MCF 10A (cell line): ENCODE data around the gene CXCR4. TPM values are rescaled to one million over a fixed set of nuclear protein-coding genes. Genes with fewer than 3 reads are reported as not detected.
"Not testable (repeated sequence)": the region's sequence is repeated elsewhere in the genome, so short reads cannot be mapped to it uniquely, and the experiment has no call there.

Experiments
- BruUV-seq: library from RNA; stranded (reverse); fragments of 400-500 nt; replicated peaks from 2 replicates; lab custom pipeline; 2021; lab: Mats Ljungman, UMichigan
- CTCF ChIA-PET: fragments of 300-600 bp; sonication (Branson Sonifier 250); formaldehyde crosslinking; extraction: SDS; loops from one replicate; lab custom pipeline; 2021; ENCODE audit warnings: antibody characterized with exemption, inconsistent platforms; lab: Yijun Ruan, JAX
- POLR2A ChIA-PET: fragments of 300-600, 350-650 bp; sonication (Branson Sonifier 250); formaldehyde crosslinking; extraction: SDS; loops from one replicate; lab custom pipeline; 2020; ENCODE audit warnings: antibody characterized with exemption, inconsistent platforms; lab: Yijun Ruan, JAX
- DNase-seq: peaks from one replicate; pipeline ENCODE4 v3.0.0-alpha.2; 2018; ENCODE audit not compliant: unreplicated experiment
- H3K27ac Mint-ChIP-seq: one replicate; pipeline ENCODE4 v1.8.0; 2022; ENCODE audit warnings: mild to moderate bottlenecking, low read depth, mixed read lengths; ENCODE audit not compliant: unreplicated experiment
- H3K27me3 Mint-ChIP-seq: one replicate; pipeline ENCODE4 v1.8.0; 2022; ENCODE audit warnings: mixed read lengths; ENCODE audit not compliant: insufficient read depth, unreplicated experiment
- H3K36me3 Mint-ChIP-seq: one replicate; pipeline ENCODE4 v1.8.0; 2022; ENCODE audit warnings: mild to moderate bottlenecking, moderate library complexity, mixed read lengths; ENCODE audit not compliant: insufficient read depth, unreplicated experiment
- H3K4me1 Mint-ChIP-seq: one replicate; pipeline ENCODE4 v1.8.0; 2022; ENCODE audit warnings: mixed read lengths; ENCODE audit not compliant: insufficient read depth, unreplicated experiment
- H3K4me3 Mint-ChIP-seq: one replicate; pipeline ENCODE4 v1.8.0; 2022; ENCODE audit warnings: mild to moderate bottlenecking, moderate library complexity, mixed read lengths; ENCODE audit not compliant: unreplicated experiment
- H3K9me3 Mint-ChIP-seq: one replicate; pipeline ENCODE4 v1.8.0; 2022; ENCODE audit warnings: mixed read lengths; ENCODE audit not compliant: unreplicated experiment
- intact Hi-C: fragments of 100-400 bp; cut with micrococcal nuclease; formaldehyde crosslinking; loops from 2 replicates; pipeline ENCODE4 v1.14.1; 2022
- total RNA-seq: library from RNA; stranded (reverse); gene quantifications from 2 replicates; pipeline ENCODE4 v1.2.3, GENCODE V29; 2022
- TF ChIP-seq, protein P1 (sequence below): fragments of 200-600 bp; IDR thresholded peaks from one replicate; pipeline ENCODE4 v1.8.0; 2022; ENCODE audit warnings: antibody characterized with exemption, mild to moderate bottlenecking; ENCODE audit not compliant: unreplicated experiment

CXCR4 gene
- total RNA-seq, 1 experiment from 2014 or later, result 1.1 TPM

DNA sequence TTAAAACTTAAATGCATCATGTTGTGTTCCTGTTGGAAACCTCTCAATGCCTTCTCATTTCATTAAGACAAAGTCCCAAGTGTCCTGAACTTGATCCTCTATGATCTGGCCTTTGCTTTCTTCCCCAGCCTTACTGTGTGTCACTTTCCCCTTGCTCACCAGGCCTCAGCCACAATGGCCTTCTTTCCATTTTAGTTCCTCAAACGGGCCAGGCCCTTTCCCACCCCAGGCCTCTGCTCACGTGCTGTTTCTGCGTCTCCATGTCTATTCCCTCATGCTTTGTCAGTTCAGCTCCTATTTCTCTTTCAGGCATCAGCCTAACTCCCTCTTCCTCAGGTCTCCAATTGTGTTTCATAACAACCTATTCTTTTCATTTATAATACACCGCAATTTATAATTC lies 19.5 kb downstream of the CXCR4 start:
- H3K4me3 Mint-ChIP-seq, result no peak overlapping the region
- intact Hi-C loops, result no loop called here
- H3K27ac Mint-ChIP-seq, result no peak overlapping the region
- TF ChIP-seq, protein P1, sequence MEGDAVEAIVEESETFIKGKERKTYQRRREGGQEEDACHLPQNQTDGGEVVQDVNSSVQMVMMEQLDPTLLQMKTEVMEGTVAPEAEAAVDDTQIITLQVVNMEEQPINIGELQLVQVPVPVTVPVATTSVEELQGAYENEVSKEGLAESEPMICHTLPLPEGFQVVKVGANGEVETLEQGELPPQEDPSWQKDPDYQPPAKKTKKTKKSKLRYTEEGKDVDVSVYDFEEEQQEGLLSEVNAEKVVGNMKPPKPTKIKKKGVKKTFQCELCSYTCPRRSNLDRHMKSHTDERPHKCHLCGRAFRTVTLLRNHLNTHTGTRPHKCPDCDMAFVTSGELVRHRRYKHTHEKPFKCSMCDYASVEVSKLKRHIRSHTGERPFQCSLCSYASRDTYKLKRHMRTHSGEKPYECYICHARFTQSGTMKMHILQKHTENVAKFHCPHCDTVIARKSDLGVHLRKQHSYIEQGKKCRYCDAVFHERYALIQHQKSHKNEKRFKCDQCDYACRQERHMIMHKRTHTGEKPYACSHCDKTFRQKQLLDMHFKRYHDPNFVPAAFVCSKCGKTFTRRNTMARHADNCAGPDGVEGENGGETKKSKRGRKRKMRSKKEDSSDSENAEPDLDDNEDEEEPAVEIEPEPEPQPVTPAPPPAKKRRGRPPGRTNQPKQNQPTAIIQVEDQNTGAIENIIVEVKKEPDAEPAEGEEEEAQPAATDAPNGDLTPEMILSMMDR, result no peak
- no peaks in the 10 kb centered on the region for H3K36me3 Mint-ChIP-seq
- CTCF ChIA-PET, result interaction anchor here (0.6 kb wide), 1 partner anchor 14 kb away, joined by 3 read pairs; no protein-coding TSS in a partner anchor
- no TSS peak for BruUV-seq
- no peaks in the 10 kb centered on the region for H3K9me3 Mint-ChIP-seq
- DNase-seq, result no peak
- H3K4me1 Mint-ChIP-seq, result no peaks in the 10 kb centered on the region
- no peaks in the 10 kb centered on the region for H3K27me3 Mint-ChIP-seq
- POLR2A ChIA-PET, result no interaction called here

- ChIA-PET POLR2A (no interaction called here), CTCF (no interaction called here)
- intact Hi-C loops, result no loop called here
- TF ChIP-seq, protein P1, result no peak
- DNase-seq, result no peak
- H3K27me3 Mint-ChIP-seq, result no peaks in the 10 kb centered on the region
- no peaks in the 10 kb centered on the region for H3K36me3 Mint-ChIP-seq
- H3K9me3 Mint-ChIP-seq, result no peaks in the 10 kb centered on the region
- H3K4me1 Mint-ChIP-seq, result no peaks in the 10 kb centered on the region
- no peak overlapping the region for H3K4me3 Mint-ChIP-seq
- BruUV-seq, result no TSS peak
- no peak overlapping the region for H3K27ac Mint-ChIP-seq
These were observed 24.4 kb downstream of the CXCR4 start for GRCh38 chr2:136093583-136093982.

DNA sequence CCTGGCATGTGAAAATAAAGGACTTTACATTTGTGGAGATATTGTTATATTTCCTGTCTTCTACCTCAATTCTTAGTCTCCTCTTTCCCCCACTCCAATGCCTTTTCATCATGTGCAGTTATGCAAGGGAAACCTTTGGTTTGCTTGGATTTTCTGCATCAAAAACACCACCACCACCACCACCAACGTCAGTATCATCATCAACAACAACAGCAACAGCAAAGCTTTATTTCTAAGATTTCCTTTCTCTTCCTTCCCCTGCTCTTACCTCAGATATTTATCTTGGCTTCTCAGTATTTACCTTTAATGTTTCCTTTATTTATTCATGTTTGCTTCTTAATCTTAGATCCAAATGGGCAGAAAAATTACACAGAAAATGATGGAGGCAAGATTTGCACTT lies 26.1 kb downstream of the CXCR4 start:
- H3K4me1 Mint-ChIP-seq, result no peaks in the 10 kb centered on the region
- ChIA-PET CTCF (no interaction called here), POLR2A (no interaction called here)
- no peaks in the 10 kb centered on the region for H3K36me3 Mint-ChIP-seq
- H3K4me3 Mint-ChIP-seq, result no peak overlapping the region
- no peaks in the 10 kb centered on the region for H3K9me3 Mint-ChIP-seq
- H3K27ac Mint-ChIP-seq, result no peak overlapping the region
- no peaks in the 10 kb centered on the region for H3K27me3 Mint-ChIP-seq
- DNase-seq, result no peak
- intact Hi-C loops, result no loop called here
- no TSS peak for BruUV-seq
- TF ChIP-seq, protein P1, result no peak

DNA sequence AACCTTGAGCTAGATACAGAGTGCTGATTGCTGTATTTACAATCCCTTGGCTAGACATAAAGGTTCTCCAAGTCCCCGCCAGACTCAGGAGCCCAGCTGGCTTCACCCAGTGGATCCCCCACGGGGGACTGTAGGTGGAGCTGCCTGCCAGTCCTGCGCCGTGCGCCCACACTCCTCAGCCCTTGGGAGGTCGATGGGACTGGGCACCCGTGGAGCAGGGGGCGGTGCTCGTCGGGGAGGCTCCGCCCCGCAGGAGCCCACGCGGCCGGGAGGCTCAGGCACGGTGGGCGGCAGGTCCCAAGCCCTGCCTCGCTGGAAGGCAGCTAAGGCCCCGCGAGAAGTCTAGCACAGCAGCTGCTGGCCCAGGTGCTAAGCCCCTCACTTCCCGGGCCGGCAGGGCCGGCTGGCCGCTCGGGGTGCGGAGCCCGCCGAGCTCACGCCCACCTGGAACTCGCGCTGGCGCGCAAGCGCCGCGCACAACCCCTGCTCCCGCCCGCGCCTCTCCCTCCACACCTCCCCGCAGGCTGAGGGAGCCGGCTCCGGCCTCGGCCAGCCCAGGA lies 30.0 kb downstream of the CXCR4 start:
- H3K36me3 Mint-ChIP-seq, CTCF ChIA-PET, DNase-seq, H3K27ac Mint-ChIP-seq, intact Hi-C loops, H3K4me1 Mint-ChIP-seq, H3K4me3 Mint-ChIP-seq, POLR2A ChIA-PET, H3K9me3 Mint-ChIP-seq, H3K27me3 Mint-ChIP-seq, BruUV-seq: not testable (repeated sequence)
